Activated B cell treated with CpG ODN at 0.5 μM for 24 hours (primary cell): Measurements from ENCODE around the gene PAQR4. TPM values are rescaled to one million over a fixed set of nuclear protein-coding genes. Genes with fewer than 3 reads are reported as not detected.

ENCODE experiments used
- ATAC-seq: fragments of 200-7000 bp; cut with Tn5 transposase; one replicate; pipeline ENCODE4 v1.10.0; 2021; ENCODE audit warnings: low read depth, mild to moderate bottlenecking, moderate library complexity
- CTCF ChIA-PET: fragments of 350-600 bp; sonication (Branson Sonifier 250); formaldehyde crosslinking; loops from one replicate; lab custom pipeline; 2021; ENCODE audit warnings: antibody characterized with exemption; lab: Charles Lee
- POLR2A ChIA-PET: fragments of 350-600 bp; sonication (Branson Sonifier 250); formaldehyde crosslinking; loops from one replicate; lab custom pipeline; 2021; ENCODE audit warnings: antibody characterized with exemption; lab: Charles Lee
- DNase-seq: peaks from one replicate; pipeline ENCODE4 v3.0.0; 2022
- H3K27ac Mint-ChIP-seq: one replicate; pipeline ENCODE4 v1.8.0; 2020; ENCODE audit warnings: mixed read lengths
- H3K27me3 Mint-ChIP-seq: one replicate; pipeline ENCODE4 v1.8.0; 2021; ENCODE audit warnings: mixed read lengths
- H3K36me3 Mint-ChIP-seq: one replicate; pipeline ENCODE4 v1.8.0; 2021; ENCODE audit warnings: low read depth, mixed read lengths
- H3K4me1 Mint-ChIP-seq: one replicate; pipeline ENCODE4 v1.8.0; 2021; ENCODE audit warnings: mixed read lengths
- H3K4me3 Mint-ChIP-seq: one replicate; pipeline ENCODE4 v1.8.0; 2020; ENCODE audit warnings: mild to moderate bottlenecking, mixed read lengths
- H3K9me3 Mint-ChIP-seq: one replicate; pipeline ENCODE4 v1.8.0; 2020; ENCODE audit warnings: mixed read lengths
- CTCF ChIP-seq: fragments of 200-600 bp; IDR thresholded peaks from one replicate; pipeline ENCODE4 v1.8.0; 2022; ENCODE audit warnings: antibody characterized with exemption, mild to moderate bottlenecking
- intact Hi-C: fragments of 100-400 bp; cut with micrococcal nuclease; formaldehyde crosslinking; loops from one replicate; pipeline ENCODE4 v1.15.1; 2024
- total RNA-seq: library from RNA; stranded (reverse); gene quantifications from 2 replicates; pipeline ENCODE4 v1.2.3, GENCODE V29; 2022

The PAQR4 gene
- total RNA-seq, 1 donor from 2014 or later: 2.7 TPM

DNA sequence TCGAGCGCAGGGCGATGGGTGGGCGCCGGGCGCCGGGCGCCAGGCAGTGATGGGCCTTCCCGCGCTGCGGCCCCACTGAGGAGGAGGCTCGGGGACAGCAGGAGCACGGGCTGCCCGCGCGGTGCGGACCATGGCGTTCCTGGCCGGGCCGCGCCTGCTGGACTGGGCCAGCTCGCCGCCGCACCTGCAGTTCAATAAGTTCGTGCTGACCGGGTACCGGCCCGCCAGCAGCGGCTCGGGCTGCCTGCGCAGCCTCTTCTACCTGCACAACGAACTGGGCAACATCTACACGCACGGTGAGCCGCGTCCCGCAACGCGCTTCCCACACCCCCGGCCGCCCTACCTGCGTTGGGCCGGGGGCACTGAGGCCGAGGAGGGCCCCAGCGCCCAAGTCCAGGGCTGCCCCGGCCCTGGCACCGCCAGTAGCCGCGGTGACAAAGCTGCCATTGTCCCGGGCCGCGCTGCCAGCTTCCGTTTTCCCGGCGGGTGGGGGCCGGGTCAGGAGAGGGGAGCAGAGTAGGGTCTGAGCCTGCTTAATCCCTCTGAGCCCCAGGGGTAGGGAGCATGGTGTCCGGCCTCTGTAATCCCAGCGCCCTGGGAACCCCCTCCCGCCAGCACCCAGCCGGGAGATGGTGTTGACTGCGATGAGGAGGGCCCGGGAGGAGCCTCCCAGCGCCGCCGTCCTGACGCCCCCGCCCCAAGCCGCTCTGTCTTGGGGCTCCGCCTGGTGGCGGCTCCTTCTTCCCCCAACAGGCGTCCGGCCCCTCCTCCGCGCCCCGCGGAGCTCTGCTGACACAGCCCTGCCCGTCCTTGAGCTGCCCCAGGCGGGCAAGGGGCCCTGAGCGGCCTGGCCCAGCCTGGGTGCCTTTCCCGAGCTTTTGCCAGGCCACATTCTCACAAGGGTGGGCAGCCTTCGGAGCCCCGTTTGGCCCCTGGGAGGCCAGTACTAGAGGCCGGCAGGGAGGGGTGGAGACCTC is 685 bp downstream of the PAQR4 start:
- H3K27me3 Mint-ChIP-seq: peaks cover 12% of the 10 kb centered on the region
- H3K36me3 Mint-ChIP-seq: no peaks in the 10 kb centered on the region
- ChIA-PET POLR2A (interaction anchor here (0.5 to 1.6 kb wide), 4 partner anchors 10 to 211 kb away, joined by 3 to 4 read pairs (median 4); partner anchors contain the start of gene PKMYT1), CTCF (interaction anchor here (0.6 to 0.9 kb wide), 2 partner anchors 11 to 198 kb away, joined by 3 read pairs; no protein-coding TSS in a partner anchor)
- no peaks in the 10 kb centered on the region for H3K9me3 Mint-ChIP-seq
- DNase-seq (peak; percentile 53), ATAC-seq (peak; percentile 43)
- no peak overlapping the region for H3K27ac Mint-ChIP-seq
- peaks cover 22% of the 10 kb centered on the region for H3K4me1 Mint-ChIP-seq
- H3K4me3 Mint-ChIP-seq: peak overlapping the region; percentile 70
- no peak for TF ChIP-seq CTCF
- intact Hi-C loops: loop anchor here (1.0 to 2.0 kb wide), 3 partner anchors 10 to 54 kb away; partner anchors contain the start of genes PKMYT1, THOC6 and TNFRSF12A

GRCh38 chr16:2970563-2970962 is 1.4 kb downstream of the PAQR4 start:
- H3K36me3 Mint-ChIP-seq: no peaks in the 10 kb centered on the region
- peaks cover 16% of the 10 kb centered on the region for H3K4me1 Mint-ChIP-seq
- intact Hi-C loops: no loop called here
- CTCF ChIA-PET: interaction anchor here (0.6 to 0.9 kb wide), 2 partner anchors 12 to 197 kb away, joined by 3 read pairs; no protein-coding TSS in a partner anchor
- H3K9me3 Mint-ChIP-seq: no peaks in the 10 kb centered on the region
- ATAC-seq: no peak
- H3K27ac Mint-ChIP-seq: no peak overlapping the region
- no peak for TF ChIP-seq CTCF
- peak overlapping the region; percentile 55 for H3K4me3 Mint-ChIP-seq
- H3K27me3 Mint-ChIP-seq: peaks cover 12% of the 10 kb centered on the region
- no peak for DNase-seq
- POLR2A ChIA-PET: interaction anchor here (0.5 to 1.6 kb wide), 2 partner anchors 11 to 210 kb away, joined by 4 read pairs; no protein-coding TSS in a partner anchor

GRCh38 chr16:2971134-2971984 is 2.2 kb downstream of the PAQR4 start:
- H3K27me3 Mint-ChIP-seq: peaks cover 12% of the 10 kb centered on the region
- peak overlapping the region; percentile 55 for H3K4me3 Mint-ChIP-seq
- H3K27ac Mint-ChIP-seq: no peak overlapping the region
- DNase-seq (no peak), ATAC-seq (no peak)
- no peak for TF ChIP-seq CTCF
- no peaks in the 10 kb centered on the region for H3K36me3 Mint-ChIP-seq
- intact Hi-C loops: no loop called here
- ChIA-PET CTCF (no interaction called here), POLR2A (interaction anchor here (1.4 kb wide), 1 partner anchor 9 kb away, joined by 4 read pairs; the partner anchor contains the start of gene PKMYT1)
- H3K4me1 Mint-ChIP-seq: peaks cover 13% of the 10 kb centered on the region
- H3K9me3 Mint-ChIP-seq: no peaks in the 10 kb centered on the region

- ChIA-PET POLR2A (interaction anchor here (0.7 to 1.4 kb wide), 2 partner anchors 8 to 162 kb away, joined by 3 to 4 read pairs; partner anchors contain the start of genes PKMYT1 and ZNF213), CTCF (no interaction called here)
- H3K36me3 Mint-ChIP-seq: no peaks in the 10 kb centered on the region
- peaks cover 12% of the 10 kb centered on the region for H3K27me3 Mint-ChIP-seq
- DNase-seq (no peak), ATAC-seq (no peak)
- TF ChIP-seq CTCF: no peak
- no peak overlapping the region for H3K27ac Mint-ChIP-seq
- H3K9me3 Mint-ChIP-seq: no peaks in the 10 kb centered on the region
- H3K4me3 Mint-ChIP-seq: peak overlapping the region; percentile 26
- peaks cover 13% of the 10 kb centered on the region for H3K4me1 Mint-ChIP-seq
- intact Hi-C loops: no loop called here
Measured at GRCh38 chr16:2971985-2972784, 3.0 kb downstream of the PAQR4 start.
